Measurements from ENCODE around the gene CEP41. TPM values are rescaled to one million over a fixed set of nuclear protein-coding genes. Genes with fewer than 3 reads are reported as not detected.

CEP41 gene
- polyA plus RNA-seq, 2 donors = 2.3 to 2.5 TPM

DNA sequence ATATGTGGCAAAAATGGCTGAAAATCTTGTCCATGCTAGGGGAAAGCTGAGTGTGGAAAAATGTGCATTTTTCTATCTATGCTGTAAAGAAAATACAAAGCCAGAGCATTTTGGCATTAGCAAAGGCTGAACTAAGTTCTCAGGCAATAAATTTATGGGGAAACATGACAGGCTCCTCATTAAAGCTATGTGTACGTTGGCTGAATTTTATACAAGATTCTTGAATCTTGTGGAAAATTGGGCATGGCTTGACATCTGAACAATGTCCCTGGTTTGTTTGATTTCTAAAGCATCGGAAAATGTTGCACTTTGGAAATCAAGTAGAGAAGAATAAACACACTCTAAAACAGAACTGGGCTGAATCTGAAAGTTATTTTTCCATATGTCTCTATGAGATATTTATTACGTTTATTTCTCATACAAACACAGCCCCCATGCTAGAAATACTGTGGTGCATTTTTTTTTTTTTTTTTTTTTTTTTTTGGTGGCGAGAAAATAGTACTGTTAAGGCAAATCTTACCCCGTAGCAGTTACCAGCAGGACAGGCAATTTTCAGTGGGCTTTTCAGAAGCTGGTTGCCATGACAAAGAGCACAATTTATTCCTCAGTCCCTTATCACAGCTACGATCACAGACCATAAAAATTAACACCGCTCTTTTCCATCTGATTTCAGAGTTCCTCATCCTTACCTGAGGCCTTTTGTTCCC is 43.6 kb downstream of the CEP41 start:
- no peaks in the 10 kb centered on the region for H3K4me1 ChIP-seq (ENCODE audit: control insufficient read depth in 2 of 2, insufficient read depth in 2 of 2, low read length in 1 of 2)
- H3K27ac ChIP-seq (ENCODE audit: low read depth in 2 of 2, low read length in 1 of 2) = no peak overlapping the region
- no peak overlapping the region for H3K4me3 ChIP-seq (ENCODE audit: low read depth in 1 of 2, low read length in 2 of 2)
- 79 to 88% methylated on average over 7 of the region's 7 CpGs for WGBS, 2 donors
- H3K9me3 ChIP-seq (ENCODE audit: control insufficient read depth in 2 of 2, insufficient read depth in 1 of 2, low read depth in 1 of 2, low read length in 1 of 2) = no peaks in the 10 kb centered on the region
- no peaks in the 10 kb centered on the region for H3K27me3 ChIP-seq (ENCODE audit: control insufficient read depth in 1 of 2, insufficient read depth in 2 of 2, low read length in 2 of 2)
- H3K36me3 ChIP-seq (ENCODE audit: control insufficient read depth in 2 of 2, insufficient read depth in 2 of 2, low read length in 1 of 2) = no peaks in the 10 kb centered on the region

DNA sequence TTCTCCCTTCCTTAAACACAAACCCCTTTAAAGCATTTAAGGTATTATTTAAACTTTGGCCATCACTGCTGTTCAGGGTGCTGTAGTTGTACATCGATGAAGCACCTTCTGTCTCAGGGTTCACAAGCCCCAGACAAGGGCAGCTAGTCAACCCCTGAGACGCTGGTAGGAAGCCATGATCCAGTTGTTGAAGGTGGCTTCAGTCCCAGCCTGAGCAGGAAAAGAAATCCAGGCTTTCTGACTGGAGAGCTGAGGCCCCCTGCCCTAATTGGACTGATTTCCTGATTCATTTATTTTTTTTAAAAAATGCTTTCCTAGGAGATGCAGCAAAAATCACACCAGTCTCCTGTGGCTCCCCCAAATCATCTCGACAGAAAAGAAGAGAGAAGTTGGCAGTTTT is 44.7 kb downstream of the CEP41 start:
- WGBS, 2 donors = 66 to 71% methylated on average over 3 of the region's 3 CpGs
- Histone ChIP-seq H3K36me3 (ENCODE audit: control insufficient read depth in 2 of 2, insufficient read depth in 2 of 2, low read length in 1 of 2) (no peaks in the 10 kb centered on the region), H3K27ac (ENCODE audit: low read depth in 2 of 2, low read length in 1 of 2) (no peak overlapping the region), H3K9me3 (ENCODE audit: control insufficient read depth in 2 of 2, insufficient read depth in 1 of 2, low read depth in 1 of 2, low read length in 1 of 2) (no peaks in the 10 kb centered on the region), H3K4me3 (ENCODE audit: low read depth in 1 of 2, low read length in 2 of 2) (no peak overlapping the region), H3K27me3 (ENCODE audit: control insufficient read depth in 1 of 2, insufficient read depth in 2 of 2, low read length in 2 of 2) (no peaks in the 10 kb centered on the region), H3K4me1 (ENCODE audit: control insufficient read depth in 2 of 2, insufficient read depth in 2 of 2, low read length in 1 of 2) (no peaks in the 10 kb centered on the region)

DNA sequence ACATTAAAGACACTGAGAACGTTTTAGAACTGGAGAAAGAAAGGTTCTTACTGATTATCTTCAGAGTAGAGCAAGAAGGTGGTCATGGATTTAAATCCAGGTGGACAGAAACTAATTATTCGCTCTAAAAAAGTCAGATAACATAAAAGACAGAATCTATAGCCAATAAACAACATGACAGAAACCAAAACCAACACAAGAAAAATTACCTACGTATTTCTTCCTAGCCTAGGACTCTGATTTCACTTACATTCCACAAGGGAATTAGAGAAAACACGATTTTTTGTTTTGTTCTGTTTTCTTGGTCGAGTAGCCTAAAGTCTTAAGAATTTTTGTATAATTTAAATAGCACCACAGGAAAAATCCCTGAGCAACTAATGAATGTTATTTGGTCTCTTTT is 45.4 kb downstream of the CEP41 start:
- H3K9me3 ChIP-seq (ENCODE audit: control insufficient read depth in 2 of 2, insufficient read depth in 1 of 2, low read depth in 1 of 2, low read length in 1 of 2) = no peaks in the 10 kb centered on the region
- no peak overlapping the region for H3K4me3 ChIP-seq (ENCODE audit: low read depth in 1 of 2, low read length in 2 of 2)
- no peaks in the 10 kb centered on the region for H3K36me3 ChIP-seq (ENCODE audit: control insufficient read depth in 2 of 2, insufficient read depth in 2 of 2, low read length in 1 of 2)
- 83% methylated on average over 5 of the region's 5 CpGs for WGBS, 2 donors
- H3K27me3 ChIP-seq (ENCODE audit: control insufficient read depth in 1 of 2, insufficient read depth in 2 of 2, low read length in 2 of 2) = no peaks in the 10 kb centered on the region
- H3K4me1 ChIP-seq (ENCODE audit: control insufficient read depth in 2 of 2, insufficient read depth in 2 of 2, low read length in 1 of 2) = no peaks in the 10 kb centered on the region
- H3K27ac ChIP-seq (ENCODE audit: low read depth in 2 of 2, low read length in 1 of 2) = no peak overlapping the region

DNA sequence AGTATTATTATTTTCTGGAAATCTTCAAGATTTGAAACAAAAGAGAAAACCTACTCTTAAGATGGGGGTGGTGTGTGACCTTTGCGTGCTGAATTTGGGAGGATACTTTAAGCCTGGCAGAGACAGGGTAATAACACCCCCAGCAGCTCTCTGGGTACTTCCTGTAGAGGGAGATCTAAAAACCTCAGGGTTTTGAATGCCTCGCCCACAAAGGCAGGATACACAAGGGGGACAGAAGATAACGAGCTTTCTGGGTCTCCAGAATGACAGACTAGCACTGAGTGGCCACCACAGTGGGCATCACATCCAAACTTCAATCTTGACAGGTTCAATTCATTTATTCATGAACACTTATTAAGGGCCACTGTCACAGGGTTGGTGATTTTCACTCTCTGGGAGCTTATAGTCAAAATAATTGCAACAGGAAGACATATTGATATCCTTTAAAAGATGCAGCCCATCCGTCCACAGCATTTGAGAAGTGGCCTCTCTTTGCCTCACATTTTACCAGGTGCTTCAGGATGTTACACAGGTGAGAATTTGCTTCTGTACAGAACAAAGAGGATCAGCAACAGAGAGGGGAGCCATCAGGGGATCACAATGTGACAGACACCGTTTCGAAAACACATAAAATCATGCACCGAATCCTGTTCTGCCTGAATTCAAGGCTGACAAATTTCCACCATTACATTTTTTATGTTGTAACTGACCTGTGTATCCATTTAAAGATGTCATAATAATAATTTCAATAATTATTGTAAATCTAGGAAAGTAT is 46.2 kb downstream of the CEP41 start:
- Histone ChIP-seq H3K9me3 (ENCODE audit: control insufficient read depth in 2 of 2, insufficient read depth in 1 of 2, low read depth in 1 of 2, low read length in 1 of 2) (no peaks in the 10 kb centered on the region), H3K36me3 (ENCODE audit: control insufficient read depth in 2 of 2, insufficient read depth in 2 of 2, low read length in 1 of 2) (no peaks in the 10 kb centered on the region), H3K27ac (ENCODE audit: low read depth in 2 of 2, low read length in 1 of 2) (no peak overlapping the region), H3K4me3 (ENCODE audit: low read depth in 1 of 2, low read length in 2 of 2) (no peak overlapping the region), H3K4me1 (ENCODE audit: control insufficient read depth in 2 of 2, insufficient read depth in 2 of 2, low read length in 1 of 2) (no peaks in the 10 kb centered on the region), H3K27me3 (ENCODE audit: control insufficient read depth in 1 of 2, insufficient read depth in 2 of 2, low read length in 2 of 2) (no peaks in the 10 kb centered on the region)
- 84 to 85% methylated on average over 7 of the region's 7 CpGs for WGBS, 2 donors

DNA sequence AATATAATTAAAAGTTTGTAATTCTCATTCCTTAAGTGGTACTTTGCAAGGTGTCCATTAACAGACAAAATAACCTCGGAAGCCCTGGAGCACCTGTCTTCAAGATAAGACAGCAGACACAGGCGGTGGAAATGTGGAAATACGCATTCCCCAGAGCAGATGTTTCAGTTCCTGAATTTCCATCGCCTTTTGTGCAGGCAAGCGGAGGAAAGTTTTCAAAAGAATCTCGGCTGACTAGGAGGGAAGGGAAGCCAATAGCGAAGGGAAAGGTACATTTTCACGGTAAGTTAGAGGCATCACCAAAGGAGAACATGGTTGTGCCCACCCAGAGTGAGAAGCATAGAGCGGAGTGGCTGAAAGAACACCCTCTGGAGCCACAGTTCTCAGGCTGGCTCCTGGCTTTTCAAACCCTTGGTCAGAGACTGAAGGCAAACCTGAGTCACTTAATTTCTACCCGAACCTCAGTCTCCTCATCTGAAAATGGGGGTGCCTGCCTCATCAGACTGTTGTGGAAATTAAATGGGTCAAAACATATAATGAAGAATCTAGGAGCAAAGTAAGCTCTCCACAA is 46.9 kb downstream of the CEP41 start:
- H3K27me3 ChIP-seq (ENCODE audit: control insufficient read depth in 1 of 2, insufficient read depth in 2 of 2, low read length in 2 of 2) = no peaks in the 10 kb centered on the region
- H3K4me3 ChIP-seq (ENCODE audit: low read depth in 1 of 2, low read length in 2 of 2) = no peak overlapping the region
- H3K36me3 ChIP-seq (ENCODE audit: control insufficient read depth in 2 of 2, insufficient read depth in 2 of 2, low read length in 1 of 2) = no peaks in the 10 kb centered on the region
- 84 to 86% methylated on average over 10 of the region's 10 CpGs for WGBS, 2 donors
- no peaks in the 10 kb centered on the region for H3K4me1 ChIP-seq (ENCODE audit: control insufficient read depth in 2 of 2, insufficient read depth in 2 of 2, low read length in 1 of 2)
- no peak overlapping the region for H3K27ac ChIP-seq (ENCODE audit: low read depth in 2 of 2, low read length in 1 of 2)
- H3K9me3 ChIP-seq (ENCODE audit: control insufficient read depth in 2 of 2, insufficient read depth in 1 of 2, low read depth in 1 of 2, low read length in 1 of 2) = no peaks in the 10 kb centered on the region

DNA sequence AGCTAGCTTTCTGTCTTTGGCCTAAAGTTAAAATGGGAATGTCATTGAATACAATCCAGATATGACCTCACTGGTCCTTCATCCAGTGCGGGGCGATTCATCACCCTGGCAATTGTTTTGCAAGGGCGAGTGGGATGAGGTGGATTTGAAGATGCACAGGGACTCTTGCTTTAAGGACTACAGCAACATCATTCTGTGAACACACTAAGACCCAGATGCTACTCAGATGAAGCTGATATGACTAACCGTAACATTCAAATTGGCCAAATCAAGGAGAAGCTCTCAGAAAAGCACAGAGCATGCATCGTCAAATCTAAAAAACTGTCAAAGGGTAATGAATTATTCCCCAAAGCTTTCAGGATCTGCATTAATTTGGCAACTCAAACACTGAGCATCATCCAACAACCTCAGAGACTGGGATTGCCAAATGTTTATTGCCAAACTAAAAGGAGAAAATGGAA is 47.7 kb downstream of the CEP41 start:
- H3K27me3 ChIP-seq (ENCODE audit: control insufficient read depth in 1 of 2, insufficient read depth in 2 of 2, low read length in 2 of 2) = no peaks in the 10 kb centered on the region
- H3K9me3 ChIP-seq (ENCODE audit: control insufficient read depth in 2 of 2, insufficient read depth in 1 of 2, low read depth in 1 of 2, low read length in 1 of 2) = no peaks in the 10 kb centered on the region
- H3K4me1 ChIP-seq (ENCODE audit: control insufficient read depth in 2 of 2, insufficient read depth in 2 of 2, low read length in 1 of 2) = no peaks in the 10 kb centered on the region
- no peaks in the 10 kb centered on the region for H3K36me3 ChIP-seq (ENCODE audit: control insufficient read depth in 2 of 2, insufficient read depth in 2 of 2, low read length in 1 of 2)
- WGBS, 2 donors = 55 to 78% methylated on average over 5 of the region's 5 CpGs
- no peak overlapping the region for H3K27ac ChIP-seq (ENCODE audit: low read depth in 2 of 2, low read length in 1 of 2)
- H3K4me3 ChIP-seq (ENCODE audit: low read depth in 1 of 2, low read length in 2 of 2) = no peak overlapping the region

DNA sequence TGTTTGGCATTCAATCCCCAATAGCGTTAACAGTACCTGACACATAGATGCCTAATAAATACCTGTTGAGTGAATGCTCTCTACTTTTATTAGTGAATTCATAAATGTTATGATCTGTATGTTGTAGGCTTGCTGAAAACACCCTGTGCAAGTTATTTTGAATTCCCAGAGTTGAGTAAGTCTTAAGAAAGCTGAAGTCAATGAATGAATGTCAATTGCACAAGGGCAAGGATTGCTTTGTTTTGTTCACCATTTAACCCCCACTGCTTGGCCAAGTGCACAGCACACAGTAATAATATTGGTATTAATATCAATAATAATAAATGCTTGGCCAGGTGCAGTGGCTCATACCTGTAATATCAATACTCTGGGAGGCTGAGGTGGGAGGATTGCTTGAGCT is 50.3 kb downstream of the CEP41 start:
- no peak overlapping the region for H3K4me3 ChIP-seq (ENCODE audit: low read depth in 1 of 2, low read length in 2 of 2)
- no peaks in the 10 kb centered on the region for H3K9me3 ChIP-seq (ENCODE audit: control insufficient read depth in 2 of 2, insufficient read depth in 1 of 2, low read depth in 1 of 2, low read length in 1 of 2)
- WGBS, 2 donors = 76 to 91% methylated on average over 1 of the region's 1 CpG
- no peaks in the 10 kb centered on the region for H3K36me3 ChIP-seq (ENCODE audit: control insufficient read depth in 2 of 2, insufficient read depth in 2 of 2, low read length in 1 of 2)
- no peak overlapping the region for H3K27ac ChIP-seq (ENCODE audit: low read depth in 2 of 2, low read length in 1 of 2)
- no peaks in the 10 kb centered on the region for H3K4me1 ChIP-seq (ENCODE audit: control insufficient read depth in 2 of 2, insufficient read depth in 2 of 2, low read length in 1 of 2)
- no peaks in the 10 kb centered on the region for H3K27me3 ChIP-seq (ENCODE audit: control insufficient read depth in 1 of 2, insufficient read depth in 2 of 2, low read length in 2 of 2)

DNA sequence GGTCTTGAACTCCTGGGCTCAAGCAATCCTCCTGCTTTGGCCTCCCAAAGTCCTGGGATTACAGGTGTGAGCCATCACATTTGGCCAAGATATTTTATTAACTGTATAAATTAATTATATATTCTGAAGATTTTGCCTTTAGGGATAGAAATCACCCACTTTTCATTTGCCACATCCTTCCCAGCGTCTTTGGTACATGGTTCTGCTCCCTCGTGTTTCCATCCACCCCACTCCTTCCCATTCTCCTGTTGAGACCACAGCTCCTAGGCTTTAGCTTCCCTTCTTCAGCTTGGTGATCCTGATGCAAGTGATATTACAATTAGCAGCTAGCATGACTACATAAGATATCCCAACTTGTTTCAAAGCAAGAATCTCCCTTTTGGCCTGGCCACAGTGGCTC is 52.1 kb downstream of the CEP41 start:
- Histone ChIP-seq H3K27me3 (ENCODE audit: control insufficient read depth in 1 of 2, insufficient read depth in 2 of 2, low read length in 2 of 2) (no peaks in the 10 kb centered on the region), H3K4me3 (ENCODE audit: low read depth in 1 of 2, low read length in 2 of 2) (no peak overlapping the region), H3K36me3 (ENCODE audit: control insufficient read depth in 2 of 2, insufficient read depth in 2 of 2, low read length in 1 of 2) (no peaks in the 10 kb centered on the region), H3K27ac (ENCODE audit: low read depth in 2 of 2, low read length in 1 of 2) (no peak overlapping the region), H3K9me3 (ENCODE audit: control insufficient read depth in 2 of 2, insufficient read depth in 1 of 2, low read depth in 1 of 2, low read length in 1 of 2) (no peaks in the 10 kb centered on the region), H3K4me1 (ENCODE audit: control insufficient read depth in 2 of 2, insufficient read depth in 2 of 2, low read length in 1 of 2) (no peaks in the 10 kb centered on the region)
- 61 to 96% methylated on average over 2 of the region's 2 CpGs for whole genome bisulfite sequencing, 2 donors

DNA sequence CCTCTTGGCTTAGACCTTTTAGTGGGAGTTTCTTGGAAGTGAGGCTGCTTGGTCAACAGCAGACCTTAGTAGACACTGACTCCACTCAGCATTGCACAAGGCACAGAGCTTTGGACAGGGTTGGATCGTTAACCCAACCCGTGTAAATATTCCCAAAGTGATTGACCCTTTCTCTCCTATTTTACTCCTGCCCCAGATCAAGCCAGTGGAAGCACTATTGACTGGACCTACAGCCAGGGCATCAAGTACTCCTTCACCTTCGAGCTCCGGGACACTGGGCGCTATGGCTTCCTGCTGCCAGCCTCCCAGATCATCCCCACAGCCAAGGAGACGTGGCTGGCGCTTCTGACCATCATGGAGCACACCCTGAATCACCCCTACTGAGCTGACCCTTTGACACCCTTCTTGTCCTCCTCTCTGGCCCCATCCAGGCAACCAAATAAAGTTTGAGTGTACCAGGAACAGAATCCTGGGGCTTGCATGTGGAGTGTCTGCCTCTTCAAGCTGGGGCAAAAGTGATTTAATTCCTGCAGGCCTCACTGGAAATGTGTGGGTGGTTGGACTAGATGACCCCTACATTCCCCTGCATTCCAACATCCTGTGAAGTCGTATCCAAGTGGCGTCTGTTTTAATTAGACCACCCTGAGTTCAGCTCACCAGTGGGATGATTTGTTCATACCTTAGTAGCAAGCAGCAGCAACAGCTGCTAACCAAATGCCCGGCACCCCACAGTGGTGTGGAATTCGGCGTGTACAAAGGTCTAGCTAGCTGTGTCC is 53.0 kb downstream of the CEP41 start:
- H3K9me3 ChIP-seq (ENCODE audit: control insufficient read depth in 2 of 2, insufficient read depth in 1 of 2, low read depth in 1 of 2, low read length in 1 of 2) = no peaks in the 10 kb centered on the region
- WGBS, 2 donors = 76 to 86% methylated on average over 12 of the region's 12 CpGs
- H3K27ac ChIP-seq (ENCODE audit: low read depth in 2 of 2, low read length in 1 of 2) = no peak overlapping the region
- H3K27me3 ChIP-seq (ENCODE audit: control insufficient read depth in 1 of 2, insufficient read depth in 2 of 2, low read length in 2 of 2) = no peaks in the 10 kb centered on the region
- H3K36me3 ChIP-seq (ENCODE audit: control insufficient read depth in 2 of 2, insufficient read depth in 2 of 2, low read length in 1 of 2) = no peaks in the 10 kb centered on the region
- H3K4me3 ChIP-seq (ENCODE audit: low read depth in 1 of 2, low read length in 2 of 2) = no peak overlapping the region
- H3K4me1 ChIP-seq (ENCODE audit: control insufficient read depth in 2 of 2, insufficient read depth in 2 of 2, low read length in 1 of 2) = no peaks in the 10 kb centered on the region

All from esophagus (tissue), 2 donors.